ENCODE measurements around the gene SNAP47.

DNA sequence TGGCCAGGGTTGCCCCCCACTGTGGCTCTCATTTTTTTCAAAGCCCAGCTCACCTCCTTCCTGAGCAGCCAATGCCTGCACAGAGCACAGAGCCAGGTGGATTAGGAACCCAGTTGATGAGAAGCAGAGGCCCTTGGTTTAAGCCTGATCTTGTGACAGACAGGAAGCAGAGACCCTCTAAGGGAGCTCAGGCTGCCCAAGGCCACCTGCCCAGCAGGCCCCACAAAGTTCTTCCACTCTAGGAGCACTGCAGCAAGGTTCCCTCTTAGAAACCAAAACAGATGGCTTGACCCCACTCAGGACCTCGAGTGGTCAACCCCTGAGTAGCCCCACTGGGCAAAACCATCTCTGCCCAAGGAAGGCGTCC lies 54.8 kb downstream of the SNAP47 start:
- TF ChIP-seq EZH2 (optimal IDR thresholded peaks at IDR 0.05; ENCODE audit: low read depth, low read length) = no peak
- TF ChIP-seq, protein P1, sequence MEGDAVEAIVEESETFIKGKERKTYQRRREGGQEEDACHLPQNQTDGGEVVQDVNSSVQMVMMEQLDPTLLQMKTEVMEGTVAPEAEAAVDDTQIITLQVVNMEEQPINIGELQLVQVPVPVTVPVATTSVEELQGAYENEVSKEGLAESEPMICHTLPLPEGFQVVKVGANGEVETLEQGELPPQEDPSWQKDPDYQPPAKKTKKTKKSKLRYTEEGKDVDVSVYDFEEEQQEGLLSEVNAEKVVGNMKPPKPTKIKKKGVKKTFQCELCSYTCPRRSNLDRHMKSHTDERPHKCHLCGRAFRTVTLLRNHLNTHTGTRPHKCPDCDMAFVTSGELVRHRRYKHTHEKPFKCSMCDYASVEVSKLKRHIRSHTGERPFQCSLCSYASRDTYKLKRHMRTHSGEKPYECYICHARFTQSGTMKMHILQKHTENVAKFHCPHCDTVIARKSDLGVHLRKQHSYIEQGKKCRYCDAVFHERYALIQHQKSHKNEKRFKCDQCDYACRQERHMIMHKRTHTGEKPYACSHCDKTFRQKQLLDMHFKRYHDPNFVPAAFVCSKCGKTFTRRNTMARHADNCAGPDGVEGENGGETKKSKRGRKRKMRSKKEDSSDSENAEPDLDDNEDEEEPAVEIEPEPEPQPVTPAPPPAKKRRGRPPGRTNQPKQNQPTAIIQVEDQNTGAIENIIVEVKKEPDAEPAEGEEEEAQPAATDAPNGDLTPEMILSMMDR (IDR thresholded peaks at IDR 0.05; ENCODE audit: low read length) = no peak

Data from MM.1S (cell line).